Suppressor macrophage treated with lipopolysaccharide for 1 hour (primary cell): ENCODE results near the gene KCNQ1.
A peak's percentile ranks its signal among the peaks of the same experiment; 100 is the strongest.

ENCODE experiments used
- DNase-seq, 3 donors: peaks; one replicate each; pipeline ENCODE4 v3.0.0-alpha.2; 2020 to 2022

The KCNQ1 gene

GRCh38 chr11:2820976-2821375 is 376.2 kb downstream of the KCNQ1 start:
- DNase-seq: no peak

GRCh38 chr11:2821891-2822290 is 377.1 kb downstream of the KCNQ1 start:
- no peak for DNase-seq

- DNase-seq: no peak
Observed at GRCh38 chr11:2824851-2825250, 380.0 kb downstream of the KCNQ1 start.

- DNase-seq: peak; percentile 26 to 39 (median 39)
Observed at GRCh38 chr11:2825261-2825888, 380.6 kb downstream of the KCNQ1 start.

- peak; percentile 81 to 85 (median 83) for DNase-seq
Observed at GRCh38 chr11:2825889-2826678, 381.3 kb downstream of the KCNQ1 start.

GRCh38 chr11:2826679-2827056 is 381.9 kb downstream of the KCNQ1 start:
- peak; percentile 38 to 54 (median 40) for DNase-seq

- no peak for DNase-seq
Observed at GRCh38 chr11:2827256-2827655, 382.4 kb downstream of the KCNQ1 start.

- DNase-seq: no peak
Observed at GRCh38 chr11:2827792-2828191, 383.0 kb downstream of the KCNQ1 start.

- DNase-seq: no peak
Observed at GRCh38 chr11:2828585-2829330, 383.9 kb downstream of the KCNQ1 start.

GRCh38 chr11:2830030-2830812 is 385.4 kb downstream of the KCNQ1 start:
- no peak for DNase-seq

GRCh38 chr11:2830886-2831285 is 386.1 kb downstream of the KCNQ1 start:
- no peak for DNase-seq

- no peak for DNase-seq
Observed at GRCh38 chr11:2831781-2832532, 387.1 kb downstream of the KCNQ1 start.

- DNase-seq: no peak
Observed at GRCh38 chr11:2832533-2833020, 387.8 kb downstream of the KCNQ1 start.

GRCh38 chr11:2833051-2833715 is 388.4 kb downstream of the KCNQ1 start:
- no peak for DNase-seq

- DNase-seq: no peak
Observed at GRCh38 chr11:2833716-2834502, 389.1 kb downstream of the KCNQ1 start.

- DNase-seq: no peak
Observed at GRCh38 chr11:2834503-2835273, 389.9 kb downstream of the KCNQ1 start.

GRCh38 chr11:2835296-2835695 is 390.5 kb downstream of the KCNQ1 start:
- no peak for DNase-seq

GRCh38 chr11:2835751-2836150 is 390.9 kb downstream of the KCNQ1 start:
- DNase-seq: no peak

GRCh38 chr11:2836315-2837095 is 391.7 kb downstream of the KCNQ1 start:
- DNase-seq: no peak
